ENCODE data around the gene PCYT1A.
"Not testable (repeated sequence)": the region's sequence is repeated elsewhere in the genome, so short reads cannot be mapped to it uniquely, and the experiment has no call there.

PCYT1A gene

DNA sequence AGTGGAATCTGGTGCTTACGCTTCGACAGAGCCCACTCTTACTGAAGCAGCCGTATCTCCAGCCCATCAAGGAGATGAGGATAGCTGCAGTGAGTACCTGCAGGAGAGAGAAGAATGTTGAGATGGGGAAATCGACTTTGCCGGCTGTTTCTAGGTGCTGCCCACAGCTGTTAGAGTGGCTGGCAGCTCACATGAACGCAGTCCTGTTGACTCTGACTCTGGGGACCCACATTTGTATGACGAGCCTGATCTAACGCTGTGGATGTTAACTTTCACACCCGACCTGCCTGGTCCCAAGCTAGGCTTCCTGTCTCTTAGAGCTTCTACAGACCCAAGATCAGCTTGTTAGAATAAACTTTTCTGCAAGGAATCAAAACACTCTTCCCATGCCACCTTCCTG, 39.4 kb upstream of the PCYT1A start:
- no peak for DNase-seq (ENCODE audit: low read depth)
- no peak overlapping the region for H3K4me3 ChIP-seq (ENCODE audit: control insufficient read depth, low read depth, low read length)
- TF ChIP-seq, protein P1, sequence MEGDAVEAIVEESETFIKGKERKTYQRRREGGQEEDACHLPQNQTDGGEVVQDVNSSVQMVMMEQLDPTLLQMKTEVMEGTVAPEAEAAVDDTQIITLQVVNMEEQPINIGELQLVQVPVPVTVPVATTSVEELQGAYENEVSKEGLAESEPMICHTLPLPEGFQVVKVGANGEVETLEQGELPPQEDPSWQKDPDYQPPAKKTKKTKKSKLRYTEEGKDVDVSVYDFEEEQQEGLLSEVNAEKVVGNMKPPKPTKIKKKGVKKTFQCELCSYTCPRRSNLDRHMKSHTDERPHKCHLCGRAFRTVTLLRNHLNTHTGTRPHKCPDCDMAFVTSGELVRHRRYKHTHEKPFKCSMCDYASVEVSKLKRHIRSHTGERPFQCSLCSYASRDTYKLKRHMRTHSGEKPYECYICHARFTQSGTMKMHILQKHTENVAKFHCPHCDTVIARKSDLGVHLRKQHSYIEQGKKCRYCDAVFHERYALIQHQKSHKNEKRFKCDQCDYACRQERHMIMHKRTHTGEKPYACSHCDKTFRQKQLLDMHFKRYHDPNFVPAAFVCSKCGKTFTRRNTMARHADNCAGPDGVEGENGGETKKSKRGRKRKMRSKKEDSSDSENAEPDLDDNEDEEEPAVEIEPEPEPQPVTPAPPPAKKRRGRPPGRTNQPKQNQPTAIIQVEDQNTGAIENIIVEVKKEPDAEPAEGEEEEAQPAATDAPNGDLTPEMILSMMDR (conservative IDR thresholded peaks at IDR 0.05; ENCODE audit: control insufficient read depth, insufficient read depth, low read depth, low read length) = no peak

DNA sequence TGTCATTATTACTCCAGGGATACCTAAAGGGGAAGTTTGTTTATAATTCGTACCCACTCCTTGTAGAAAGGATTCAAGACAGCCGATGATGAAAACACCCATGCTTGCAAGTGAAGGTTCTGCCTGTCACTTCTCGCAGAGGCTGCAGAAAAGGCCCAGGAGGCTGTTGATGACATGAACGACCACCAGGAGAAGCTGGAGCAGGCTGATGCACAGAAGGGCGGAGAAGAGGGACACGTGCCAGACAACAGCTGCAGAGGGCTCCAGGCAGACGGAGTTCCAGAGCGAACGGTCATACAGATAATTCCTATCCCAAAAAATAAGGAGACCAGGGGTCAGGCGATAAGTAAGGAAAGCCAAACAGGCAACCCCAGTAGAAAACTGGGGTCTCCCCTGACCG, 36.2 kb upstream of the PCYT1A start:
- no peak overlapping the region for H3K4me3 ChIP-seq (ENCODE audit: control insufficient read depth, low read depth, low read length)
- TF ChIP-seq, protein P1 (conservative IDR thresholded peaks at IDR 0.05; ENCODE audit: control insufficient read depth, insufficient read depth, low read depth, low read length) = peak; percentile 25
- DNase-seq (ENCODE audit: low read depth) = peak; percentile 44

DNA sequence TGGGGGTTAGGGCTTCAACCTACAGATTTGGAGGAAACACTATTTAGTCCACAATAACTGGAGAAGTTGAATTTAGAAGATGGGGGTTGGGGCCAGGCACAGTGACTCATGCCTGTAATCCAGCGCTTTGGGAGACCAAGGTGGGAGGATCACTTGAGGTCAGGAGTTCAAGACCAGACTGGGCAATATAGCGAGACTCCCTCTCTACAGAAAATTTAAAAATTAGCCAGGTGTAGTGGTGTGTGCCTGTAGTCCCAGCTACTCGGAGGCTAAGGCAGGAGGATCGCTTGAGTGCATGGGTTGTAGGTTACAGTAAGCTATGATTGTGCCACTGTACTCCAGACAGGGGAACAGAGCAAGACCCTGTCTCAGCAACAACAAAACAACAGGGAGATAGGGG, 35.5 kb upstream of the PCYT1A start:
- TF ChIP-seq, protein P1 (conservative IDR thresholded peaks at IDR 0.05; ENCODE audit: control insufficient read depth, insufficient read depth, low read depth, low read length) = no peak
- no peak for DNase-seq (ENCODE audit: low read depth)
- no peak overlapping the region for H3K4me3 ChIP-seq (ENCODE audit: control insufficient read depth, low read depth, low read length)

DNA sequence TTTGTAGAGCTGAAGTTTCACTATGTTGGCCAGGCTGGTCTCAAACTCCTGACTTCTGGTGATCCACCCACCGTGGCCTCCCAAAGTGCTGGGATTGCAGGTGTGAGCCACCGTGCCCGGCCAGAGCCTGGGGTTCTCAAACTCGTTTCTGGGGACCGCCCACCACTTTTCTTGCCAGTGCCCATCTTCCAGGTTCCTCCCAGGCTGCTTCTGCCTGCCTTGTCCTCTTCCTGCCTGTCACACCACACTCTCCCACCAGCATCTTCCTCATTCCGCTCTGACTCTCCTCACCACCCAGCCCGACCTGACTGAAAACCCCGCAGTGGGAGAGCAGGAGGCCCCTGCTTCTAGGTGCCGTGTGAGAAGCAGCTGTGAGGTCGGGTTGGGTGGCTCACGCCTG, 33.6 kb upstream of the PCYT1A start:
- TF ChIP-seq, protein P1 (conservative IDR thresholded peaks at IDR 0.05; ENCODE audit: control insufficient read depth, insufficient read depth, low read depth, low read length) = no peak
- no peak overlapping the region for H3K4me3 ChIP-seq (ENCODE audit: control insufficient read depth, low read depth, low read length)
- DNase-seq (ENCODE audit: low read depth) = no peak

DNA sequence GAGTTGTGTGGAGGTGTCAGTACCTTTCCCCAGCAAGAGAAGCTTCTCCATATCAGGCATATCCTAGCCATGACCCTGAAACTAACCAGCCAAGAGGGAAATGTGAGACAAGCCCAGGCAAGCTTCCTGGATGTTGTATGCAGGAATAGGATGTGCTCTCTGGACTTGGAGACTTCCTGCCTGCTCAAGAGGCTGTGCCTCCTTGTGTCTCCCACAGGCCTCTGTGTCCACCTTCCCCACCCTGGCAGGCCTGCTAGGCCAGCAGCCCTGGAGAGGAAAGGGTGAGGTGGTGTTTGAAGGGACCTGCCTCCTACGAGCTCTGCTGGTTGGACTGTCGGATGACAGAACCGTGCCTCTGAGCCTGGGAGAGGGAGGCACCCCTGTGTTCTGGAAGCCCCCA, 32.6 kb upstream of the PCYT1A start:
- TF ChIP-seq, protein P1 (conservative IDR thresholded peaks at IDR 0.05; ENCODE audit: control insufficient read depth, insufficient read depth, low read depth, low read length) = no peak
- no peak for DNase-seq (ENCODE audit: low read depth)
- H3K4me3 ChIP-seq (ENCODE audit: control insufficient read depth, low read depth, low read length) = no peak overlapping the region

DNA sequence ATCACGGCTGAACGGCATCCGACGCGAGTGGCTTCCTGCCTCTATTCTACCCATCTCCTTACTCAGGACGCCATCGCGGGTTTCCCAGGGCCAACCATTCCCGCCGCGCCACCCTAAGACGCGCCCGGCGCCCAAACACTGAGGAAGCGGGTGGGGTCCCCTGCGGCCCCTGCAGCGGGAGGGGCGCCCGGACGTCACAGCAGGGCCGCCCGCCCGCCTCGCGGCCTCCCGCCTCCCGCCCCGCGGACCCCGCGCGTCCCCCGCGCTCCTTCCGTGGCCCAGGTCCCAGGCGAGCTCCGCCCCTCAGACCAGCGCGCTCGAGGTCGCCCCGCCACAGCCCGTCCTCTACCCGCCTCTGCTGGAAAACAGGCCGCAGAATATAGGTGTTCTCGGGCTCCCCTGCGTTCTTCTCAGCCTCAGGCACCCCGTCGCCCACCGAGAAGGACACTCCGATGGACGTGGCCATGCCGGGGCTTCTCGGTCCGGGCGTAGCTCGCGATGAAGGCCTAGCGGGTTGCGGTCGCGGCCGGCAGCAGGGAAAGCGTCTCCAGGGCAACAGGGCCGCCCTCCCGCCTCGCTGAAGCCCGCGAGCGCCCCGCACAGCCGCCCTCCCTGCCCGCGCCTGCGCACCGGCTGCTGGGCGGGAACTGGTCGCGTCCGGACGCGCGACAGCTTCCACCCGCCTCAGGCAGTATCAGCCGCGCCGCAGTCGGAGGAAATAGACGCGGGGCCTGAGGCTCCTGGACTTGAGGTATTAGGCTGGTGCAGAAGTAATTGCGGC, 30.4 kb upstream of the PCYT1A start, which contains the start of gene DYNLT2B:
Gene DYNLT2B (minus strand): TSS at position 554 of the 781 bp plus-strand sequence. CDS start 88 bp downstream, at position 466.
- peak within 1 kb of the TSS; percentile 78 for H3K4me3 ChIP-seq (ENCODE audit: control insufficient read depth, low read depth, low read length)
- peak; percentile 81 for DNase-seq (ENCODE audit: low read depth)
- TF ChIP-seq, protein P1 (conservative IDR thresholded peaks at IDR 0.05; ENCODE audit: control insufficient read depth, insufficient read depth, low read depth, low read length) = no peak

DNA sequence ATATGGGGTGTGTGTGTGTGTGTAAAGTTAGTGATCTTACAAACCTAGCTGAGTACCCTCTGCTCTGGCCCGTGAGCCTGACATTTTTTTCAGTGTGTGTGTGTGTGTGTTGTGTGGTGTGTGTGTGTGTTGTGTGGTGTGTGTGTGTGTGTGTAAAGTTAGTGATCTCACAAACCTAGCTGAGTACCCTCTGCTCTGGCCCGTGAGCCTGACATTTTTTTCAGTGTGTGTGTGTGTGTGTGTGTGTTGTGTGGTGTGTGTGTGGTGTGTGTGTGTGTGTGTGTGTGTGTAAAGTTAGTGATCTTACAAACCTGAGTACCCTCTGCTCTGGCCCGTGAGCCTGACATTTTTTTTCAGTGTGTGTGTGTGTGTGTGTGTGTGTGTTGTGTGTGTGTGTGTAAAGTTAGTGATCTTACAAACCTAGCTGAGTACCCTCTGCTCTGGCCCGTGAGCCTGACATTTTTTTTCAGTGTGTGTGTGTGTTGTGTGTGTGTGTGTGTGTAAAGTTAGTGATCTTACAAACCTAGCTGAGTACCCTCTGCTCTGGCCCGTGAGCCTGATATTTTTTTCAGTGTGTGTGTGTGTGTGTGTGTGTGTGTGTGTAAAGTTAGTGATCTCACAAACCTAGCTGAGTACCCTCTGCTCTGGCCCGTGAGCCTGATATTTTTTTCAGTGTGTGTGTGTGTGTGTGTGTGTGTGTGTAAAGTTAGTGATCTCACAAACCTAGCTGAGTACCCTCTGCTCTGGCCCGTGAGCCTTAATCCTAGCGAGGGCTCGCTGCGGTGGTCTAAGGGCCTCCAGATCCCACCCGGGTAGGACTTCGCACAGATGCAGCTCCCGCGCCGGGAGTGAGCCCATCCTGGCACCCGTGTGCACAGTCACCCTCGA, 29.5 kb upstream of the PCYT1A start:
- H3K4me3 ChIP-seq (ENCODE audit: control insufficient read depth, low read depth, low read length) = peak overlapping the region; percentile 78
- not testable (repeated sequence) for DNase-seq (ENCODE audit: low read depth)

Data from fibroblast of mammary gland (primary cell).